AG04450 (cell line): ENCODE results near the gene TOLLIP. TPM values are rescaled to one million over a fixed set of nuclear protein-coding genes. Genes with fewer than 3 reads are reported as not detected.

Experiments used
- CTCF ChIA-PET: fragments of 300-600, 350-600 bp; formaldehyde crosslinking; extraction: SDS; loops from one replicate; lab custom pipeline; 2022; ENCODE audit warnings: antibody characterized with exemption, inconsistent platforms; lab: Charles Lee
- POLR2A ChIA-PET: fragments of 350-600 bp; formaldehyde crosslinking; extraction: SDS; loops from one replicate; lab custom pipeline; 2021; ENCODE audit warnings: antibody characterized with exemption, inconsistent platforms; lab: Yijun Ruan, JAX
- DNase-seq: peaks from one replicate; pipeline ENCODE4 v3.0.0-alpha.2; 2011; ENCODE audit warnings: low read depth, low spot score
- H3K27ac ChIP-seq: one replicate; pipeline ENCODE4 v1.5.1; 2012; ENCODE audit warnings: low read depth, low read length, control low read depth
- H3K27me3 ChIP-seq: one replicate; pipeline ENCODE4 v1.6.0; 2012; ENCODE audit warnings: low read length; ENCODE audit not compliant: control insufficient read depth, insufficient read depth
- H3K4me3 ChIP-seq: 2 replicates; pipeline ENCODE4 v1.5.1; 2011; ENCODE audit warnings: mild to moderate bottlenecking, low read depth, low read length, control low read depth
- H3K9me3 ChIP-seq: 2 replicates; pipeline ENCODE4 v1.5.1; 2012; ENCODE audit warnings: low read length; ENCODE audit not compliant: control insufficient read depth, insufficient read depth
- CTCF ChIP-seq: IDR thresholded peaks from 2 replicates; pipeline ENCODE4 v1.5.1; 2011; ENCODE audit warnings: low read depth, low read length, control low read depth, inconsistent platforms
- polyA plus RNA-seq: library from polyadenylated mRNA; depleted of rRNA; stranded (reverse); fragments of >200 nt; gene quantifications from 2 replicates; pipeline ENCODE4 v1.2.3, GENCODE V29; 2011

TOLLIP gene
- polyA plus RNA-seq, 1 experiment = 24.3 TPM

GRCh38 chr11:1229471-1230120 lies 79.8 kb downstream of the TOLLIP start:
- TF ChIP-seq CTCF = no peak
- no peak overlapping the region for H3K27ac ChIP-seq
- H3K4me3 ChIP-seq = no peak overlapping the region
- H3K9me3 ChIP-seq = peaks cover 15% of the 10 kb centered on the region; the same call in 1 of the 2 replicates
- DNase-seq = no peak
- H3K27me3 ChIP-seq = no peaks in the 10 kb centered on the region
- ChIA-PET POLR2A (no interaction called here), CTCF (no interaction called here)

- H3K9me3 ChIP-seq = peaks cover 10% of the 10 kb centered on the region; the same call in 1 of the 2 replicates
- H3K27ac ChIP-seq = no peak overlapping the region
- CTCF ChIA-PET = no interaction called here
- POLR2A ChIA-PET = no interaction called here
- DNase-seq = no peak
- no peak overlapping the region for H3K4me3 ChIP-seq
- TF ChIP-seq CTCF = no peak
- H3K27me3 ChIP-seq = no peaks in the 10 kb centered on the region
Measured at GRCh38 chr11:1228921-1229451, 80.4 kb downstream of the TOLLIP start.

GRCh38 chr11:1228101-1228821 lies 81.2 kb downstream of the TOLLIP start:
- Histone ChIP-seq H3K4me3 (no peak overlapping the region), H3K9me3 (peaks cover 7% of the 10 kb centered on the region; the same call in 1 of the 2 replicates), H3K27ac (no peak overlapping the region), H3K27me3 (no peaks in the 10 kb centered on the region)
- ChIA-PET CTCF (no interaction called here), POLR2A (no interaction called here)
- no peak for DNase-seq
- no peak for TF ChIP-seq CTCF

GRCh38 chr11:1227551-1228100 lies 81.8 kb downstream of the TOLLIP start:
- H3K4me3 ChIP-seq = no peak overlapping the region
- DNase-seq = no peak
- peaks cover 3% of the 10 kb centered on the region; the same call in 1 of the 2 replicates for H3K9me3 ChIP-seq
- ChIA-PET CTCF (no interaction called here), POLR2A (no interaction called here)
- H3K27ac ChIP-seq = no peak overlapping the region
- peaks cover 2% of the 10 kb centered on the region for H3K27me3 ChIP-seq
- no peak for TF ChIP-seq CTCF
